Myometrial cell (primary cell): ENCODE results near the gene TAL2. TPM values are rescaled to one million over a fixed set of nuclear protein-coding genes. Genes with fewer than 3 reads are reported as not detected.

Experiments used
- total RNA-seq: library from RNA; depleted of rRNA; stranded (reverse); fragments of >200 nt; gene quantifications from 2 replicates; pipeline ENCODE4 v1.2.3, GENCODE V29; 2015

The TAL2 gene
- not detected in 2 replicates for total RNA-seq

GRCh38 chr9:105662184-105663104 lies at the start of gene TAL2:
TAL2 (plus strand) TSS chr9:105662457; CDS start chr9:105662497, 40 bp downstream.

GRCh38 chr9:105694190-105694847 lies 32.1 kb downstream of the TAL2 start, which contains the start of gene TMEM38B:
TMEM38B (plus strand) TSS chr9:105694541; CDS start chr9:105694661, 120 bp downstream.

Other genes with a start within 250 kb of the TAL2 start
- 1.2 and 3.2 TPM in 2 replicates for gene FSD1L, start 214.4 kb upstream of the TAL2 start, total RNA-seq
- 17.6 and 29.2 TPM in 2 replicates for gene FKTN, start 104.3 kb upstream of the TAL2 start, total RNA-seq
- 8.0 and 8.4 TPM in 2 replicates for gene TMEM38B, start 32.1 kb downstream of the TAL2 start, total RNA-seq